Stimulated activated CD8-positive, alpha-beta memory T cell treated with anti-CD3 and anti-CD28 coated beads, Interleukin-4, amount 100 ng/mL, for 48 hours (primary cell): ENCODE data around the gene FCHSD2.
"Not testable (repeated sequence)": the region's sequence is repeated elsewhere in the genome, so short reads cannot be mapped to it uniquely, and the experiment has no call there.

Source experiments
- DNase-seq: peaks from one replicate; pipeline ENCODE4 v3.0.0-alpha.2; 2020

Gene FCHSD2

DNA sequence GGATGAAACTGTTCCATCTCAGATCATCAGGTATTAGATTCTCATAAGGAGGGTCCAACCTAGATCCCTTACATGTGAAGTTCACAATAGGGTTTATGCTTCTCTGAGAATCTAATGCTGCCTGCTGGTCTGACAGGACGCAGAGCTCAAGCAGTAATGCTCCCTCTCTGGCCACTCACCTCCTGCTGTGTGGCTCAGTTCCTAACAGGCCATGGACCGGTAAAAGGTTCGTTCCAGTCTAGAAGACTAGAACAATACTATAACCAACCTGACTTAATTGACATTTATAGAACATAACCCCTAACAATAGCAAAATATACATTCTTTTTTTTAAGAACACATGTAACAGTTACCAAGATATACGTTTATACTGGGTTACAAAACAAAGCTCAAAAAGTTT is 282.1 kb downstream of the FCHSD2 start:
- DNase-seq, result no peak

DNA sequence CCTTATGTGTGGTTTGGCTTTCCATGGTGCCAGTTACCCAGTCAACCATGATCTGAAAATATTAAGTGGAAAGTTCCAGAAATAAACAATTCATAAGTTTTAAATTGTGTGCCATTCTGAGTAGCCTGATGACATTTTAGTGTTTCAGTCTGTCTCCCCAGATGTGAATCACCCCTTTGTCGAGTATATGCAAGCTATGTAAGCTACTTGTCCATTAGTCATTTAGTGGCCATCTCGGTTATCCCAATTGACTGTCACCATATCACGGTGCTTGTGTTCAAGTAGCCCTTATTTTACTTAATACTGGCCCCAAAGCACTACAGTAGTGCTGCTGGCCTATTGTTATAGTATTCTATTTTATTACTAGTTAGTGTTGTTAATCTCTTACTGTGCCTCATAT is 283.0 kb downstream of the FCHSD2 start:
- DNase-seq, result no peak

DNA sequence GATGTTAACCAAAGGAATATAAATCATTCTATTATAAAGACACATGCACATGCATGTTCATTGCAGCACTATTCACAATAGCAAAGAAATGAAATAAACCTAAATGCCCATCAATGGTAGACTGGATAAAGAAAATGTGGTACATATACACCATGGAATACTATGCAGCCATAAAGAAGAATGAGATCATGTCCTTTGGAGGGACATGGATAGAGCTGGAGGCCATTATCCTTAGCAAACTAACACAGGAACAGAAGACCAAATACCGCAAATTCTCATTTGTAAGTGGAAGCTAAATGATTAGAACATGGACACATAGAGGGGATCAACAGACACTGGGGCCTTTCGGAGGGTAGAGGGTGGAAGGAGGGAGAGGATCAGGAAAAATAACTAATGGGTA is 283.9 kb downstream of the FCHSD2 start:
- DNase-seq, result not testable (repeated sequence)

DNA sequence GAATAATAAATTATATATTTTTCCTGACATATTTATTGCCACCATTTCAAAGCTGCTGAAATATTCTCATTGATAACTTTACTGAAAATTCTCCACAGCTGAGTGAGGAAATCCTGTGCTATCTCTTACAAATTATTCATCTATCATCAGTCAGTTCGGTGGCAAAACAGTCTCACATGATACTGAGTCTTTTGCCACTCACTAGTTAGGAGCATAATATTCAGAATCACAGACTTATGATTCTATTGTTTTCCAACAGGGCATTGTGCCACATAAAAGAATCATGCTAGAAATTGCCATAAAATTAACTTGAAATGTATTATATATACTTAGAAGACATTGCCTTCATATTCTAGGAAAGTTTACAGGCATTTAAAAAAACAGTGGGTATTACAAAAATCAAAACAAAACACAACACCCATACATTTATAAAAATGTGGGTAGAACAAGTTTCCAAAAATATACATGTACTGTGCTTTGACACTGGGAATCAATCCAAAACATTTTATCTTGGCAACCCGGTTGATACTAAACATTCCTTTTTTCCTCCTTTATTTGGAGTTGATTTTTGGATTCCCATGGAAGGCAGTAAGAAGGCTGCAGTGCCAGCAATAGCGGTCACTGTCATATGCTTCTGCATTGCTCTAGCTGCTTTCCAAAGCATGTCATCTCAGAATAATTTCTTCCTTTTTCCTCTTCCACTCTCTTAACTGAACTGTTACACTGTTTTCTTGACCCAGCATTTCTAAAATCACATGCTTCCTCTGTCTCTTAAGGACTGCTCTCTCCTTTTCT is 285.4 kb downstream of the FCHSD2 start:
- no peak for DNase-seq

DNA sequence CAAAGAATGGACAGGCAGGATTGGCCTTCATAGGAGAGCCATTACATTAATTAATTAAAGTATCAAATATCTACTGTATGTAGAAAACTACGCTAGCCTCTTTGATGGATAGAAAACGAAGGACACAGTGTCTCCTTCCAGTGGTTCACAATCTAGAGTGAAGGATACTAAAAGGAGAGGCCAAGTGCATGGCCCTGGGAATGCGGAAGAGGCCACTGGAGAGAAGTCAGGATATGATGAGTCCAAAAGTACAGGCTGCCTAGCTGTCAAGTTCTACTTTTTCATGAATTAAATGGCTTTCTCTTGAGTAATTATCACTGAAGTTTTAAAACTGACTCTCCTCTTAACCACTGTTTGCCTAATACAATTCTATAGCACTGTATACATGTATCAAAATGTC is 286.1 kb downstream of the FCHSD2 start:
- no peak for DNase-seq

DNA sequence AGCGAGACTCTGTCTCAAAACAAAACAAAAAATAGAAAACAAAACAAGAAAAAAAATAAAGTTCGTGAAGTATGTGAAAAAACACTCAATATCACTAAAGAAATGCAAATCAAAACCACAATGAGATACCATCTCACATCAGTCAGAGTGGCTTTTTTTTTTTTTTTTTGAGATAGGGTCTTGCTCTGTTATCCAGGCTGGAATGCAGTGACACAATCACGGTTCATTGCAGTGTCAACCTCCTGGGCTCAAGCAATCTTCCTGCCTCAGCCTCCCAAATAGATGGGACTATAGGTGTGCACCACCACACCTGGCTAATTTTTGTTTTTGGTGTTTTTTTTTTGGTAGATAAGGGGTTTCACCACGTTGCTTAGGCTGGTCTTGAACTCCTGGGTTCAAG is 290.4 kb downstream of the FCHSD2 start:
- DNase-seq, result no peak

DNA sequence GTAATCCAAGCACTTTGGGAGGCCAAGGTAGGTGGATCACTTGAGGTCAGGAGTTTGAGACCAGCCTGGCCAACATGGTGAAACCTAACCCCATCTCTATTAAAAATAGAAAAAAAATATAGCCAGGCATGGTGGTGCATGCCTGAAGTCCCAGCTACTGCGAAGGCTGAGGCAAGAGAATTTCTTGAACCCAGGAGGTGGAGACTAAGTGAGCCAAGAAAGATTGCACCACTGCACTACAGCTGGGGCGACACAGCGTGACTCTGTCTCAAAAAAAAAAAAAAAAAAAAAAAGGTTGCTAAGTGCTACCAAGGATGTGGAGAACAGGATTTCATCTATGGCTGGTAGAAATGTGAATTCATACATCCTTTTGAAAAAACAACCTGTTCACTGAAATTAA is 291.3 kb downstream of the FCHSD2 start:
- no peak for DNase-seq

DNA sequence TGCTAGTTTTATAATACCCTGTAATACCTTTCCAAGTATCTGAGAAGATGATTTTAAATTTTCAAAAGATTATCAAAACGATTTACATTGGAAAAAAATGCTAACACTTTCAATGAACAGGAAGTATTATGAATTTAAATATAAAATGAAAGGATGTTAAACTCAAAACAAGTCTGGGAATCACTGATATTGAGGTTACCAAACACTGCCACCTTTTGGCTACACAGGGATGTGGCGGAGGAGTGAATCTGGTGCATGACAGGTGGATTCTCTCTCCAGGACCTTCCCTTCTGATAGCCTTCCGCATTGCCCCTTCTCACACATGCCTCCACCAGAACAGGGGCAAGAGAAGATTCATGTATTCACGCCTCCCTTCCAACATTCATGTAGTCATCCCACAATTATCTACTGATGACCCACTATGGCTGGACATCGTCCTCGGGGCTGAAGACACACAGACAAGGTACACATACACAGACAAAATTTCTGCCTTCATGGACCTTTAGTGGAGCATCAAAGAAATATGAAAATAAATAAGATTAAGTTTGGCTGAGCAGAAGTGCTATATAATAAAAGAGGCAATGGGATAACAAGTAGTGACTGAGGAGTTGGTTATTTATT is 293.2 kb downstream of the FCHSD2 start:
- DNase-seq, result no peak

DNA sequence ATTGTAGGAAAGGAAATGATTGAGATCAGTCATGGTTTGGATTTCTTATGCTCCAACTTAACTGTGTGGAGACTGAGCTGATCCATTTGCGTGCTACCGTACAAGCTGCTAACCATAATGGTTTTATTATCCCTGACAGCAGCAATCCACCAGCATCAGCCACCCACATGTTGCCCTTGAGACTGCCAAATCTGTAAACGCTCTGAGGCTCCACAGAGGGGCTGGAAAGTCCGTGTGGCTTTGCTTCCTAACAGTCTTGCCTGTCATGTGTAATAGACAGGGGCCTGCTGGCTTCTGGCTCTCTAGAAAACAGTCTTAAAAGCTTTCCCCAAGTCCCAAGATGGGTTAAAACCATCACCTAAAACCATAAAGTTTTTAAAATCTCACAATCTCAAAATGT is 297.8 kb downstream of the FCHSD2 start:
- no peak for DNase-seq

DNA sequence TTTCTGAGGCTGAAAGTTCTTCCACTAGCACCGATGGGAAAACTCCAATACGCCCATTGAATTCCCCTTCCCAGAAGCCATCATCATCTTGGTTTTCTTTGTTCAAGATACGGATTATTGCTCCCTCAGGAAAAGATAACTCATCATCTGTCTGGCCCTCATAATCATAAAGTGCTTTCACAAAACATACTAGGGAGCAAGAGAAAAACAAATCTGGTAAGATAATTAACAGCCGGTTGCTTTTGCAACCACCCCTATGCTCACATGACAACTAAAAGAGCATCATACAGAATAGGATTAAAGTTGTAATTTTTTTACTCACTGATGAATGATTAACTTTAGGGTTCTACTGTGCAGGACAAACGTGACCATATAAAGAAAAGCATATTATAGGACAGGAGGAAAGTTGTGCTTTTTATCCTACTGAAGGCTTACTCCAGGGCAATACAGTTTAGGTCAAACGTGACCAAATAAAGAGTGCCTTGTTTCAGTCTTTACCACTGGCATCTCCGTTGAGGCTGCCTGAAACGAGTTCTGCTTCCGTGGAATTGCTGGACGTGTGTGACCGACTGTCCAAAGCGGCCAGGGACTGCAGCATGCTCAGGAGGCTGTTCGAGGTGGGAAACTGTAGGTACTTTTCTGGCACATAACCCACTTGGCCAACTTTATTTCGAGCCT is 299.3 kb downstream of the FCHSD2 start:
- DNase-seq, result no peak

DNA sequence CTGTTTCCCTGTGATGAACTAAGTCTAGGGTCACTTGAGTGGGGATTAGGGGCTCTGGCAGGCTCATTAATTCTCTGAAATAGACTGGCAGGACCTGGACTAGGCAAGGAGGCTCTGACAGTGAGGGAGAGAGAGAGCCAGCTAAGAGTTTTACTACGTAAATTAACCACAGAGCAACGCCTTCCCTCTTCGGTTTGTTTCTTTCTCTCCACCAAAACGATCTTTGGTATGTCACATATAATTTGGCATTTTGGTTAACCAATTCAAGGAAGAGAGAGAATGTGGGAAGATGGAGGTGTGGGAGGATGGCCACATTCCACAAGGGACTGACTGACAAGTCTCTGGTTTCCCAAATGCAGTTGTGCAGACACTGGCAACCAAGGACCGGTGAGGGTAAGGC is 300.0 kb downstream of the FCHSD2 start:
- DNase-seq, result no peak

DNA sequence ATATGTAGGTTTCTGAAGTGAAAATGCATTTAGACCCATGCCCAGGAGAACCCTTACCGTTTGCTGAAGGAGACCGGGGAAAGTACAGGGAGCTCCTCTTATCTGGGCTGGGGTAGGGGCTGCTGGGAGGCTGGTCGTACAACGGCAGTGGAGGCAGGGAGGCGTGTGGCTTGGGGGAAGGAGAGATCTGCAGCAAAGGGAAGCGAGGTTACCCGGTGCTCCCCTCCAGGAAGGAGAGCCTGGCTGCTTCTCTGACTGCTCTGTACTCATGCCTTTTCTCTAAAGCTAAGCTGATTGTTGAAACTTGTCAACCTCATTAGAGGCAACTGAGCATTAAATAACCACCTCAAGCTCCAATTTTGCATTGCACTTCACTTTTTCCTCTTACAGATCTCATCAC is 300.7 kb downstream of the FCHSD2 start:
- no peak for DNase-seq

DNA sequence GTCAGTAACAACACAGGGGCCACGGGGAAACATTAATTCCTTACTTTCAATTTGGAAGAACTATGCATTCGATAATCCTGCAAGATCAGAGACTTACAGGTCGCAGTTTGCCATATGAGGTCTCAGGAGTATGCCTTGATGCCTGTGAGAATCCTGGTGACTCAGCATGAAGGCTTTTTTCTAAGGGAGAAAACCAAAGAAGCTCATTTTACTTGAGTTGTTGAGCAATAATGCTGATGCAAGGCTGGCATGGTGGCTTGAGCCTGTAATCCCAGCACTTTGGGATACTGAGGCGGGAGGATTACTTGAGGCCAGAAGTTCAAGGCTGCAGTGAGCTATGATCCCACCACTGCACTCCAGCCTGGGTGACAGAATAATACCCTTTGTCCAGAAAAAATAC is 301.3 kb downstream of the FCHSD2 start:
- no peak for DNase-seq

DNA sequence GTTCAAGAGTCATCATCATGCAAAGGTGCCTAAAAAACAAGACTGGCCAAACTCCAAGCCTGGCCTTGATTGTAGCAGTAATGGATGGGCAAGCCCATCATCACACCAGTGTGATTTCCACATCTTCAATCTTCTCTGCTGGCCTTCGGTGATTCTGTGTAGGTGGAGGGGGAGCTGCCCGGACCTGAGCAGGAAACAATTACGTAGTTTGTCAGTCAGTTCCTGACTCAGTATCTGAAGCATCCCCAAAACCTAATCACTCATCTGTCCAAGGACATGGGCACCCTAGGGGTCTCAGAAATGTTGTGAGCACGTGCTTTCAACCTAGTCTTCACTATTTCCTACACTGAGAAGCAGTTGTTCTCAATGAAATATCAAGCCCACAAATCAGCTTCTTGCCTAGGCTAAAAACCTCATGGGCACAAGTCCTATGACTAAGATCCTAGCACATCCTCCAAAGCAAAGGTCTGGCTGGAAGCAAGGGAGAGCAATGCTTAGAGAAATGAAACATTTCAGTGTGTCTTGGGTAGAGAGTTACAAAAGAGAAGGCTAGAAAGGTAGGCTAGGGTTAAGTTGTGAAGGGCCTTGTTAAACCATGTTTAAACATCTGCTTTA is 303.3 kb downstream of the FCHSD2 start:
- DNase-seq, result no peak

DNA sequence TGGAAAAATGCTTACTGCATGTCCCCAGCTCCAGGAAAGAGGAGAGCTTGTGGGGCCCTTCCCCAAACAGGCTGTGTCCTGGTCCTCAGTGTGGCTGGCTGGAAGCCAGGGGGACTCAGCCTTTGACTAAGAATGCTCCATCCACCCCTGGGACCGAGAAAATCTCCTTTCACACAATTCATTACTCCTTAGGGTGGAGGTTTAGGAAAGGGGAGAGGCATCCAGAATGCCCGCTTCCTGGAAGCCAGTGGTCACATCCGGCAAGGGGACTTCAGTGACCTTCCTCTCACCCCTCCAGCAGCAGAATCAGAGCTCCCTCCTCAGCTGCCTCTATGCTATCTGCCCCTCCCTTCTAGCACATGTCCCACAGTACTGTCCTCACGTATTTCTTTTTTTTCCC is 306.0 kb downstream of the FCHSD2 start:
- no peak for DNase-seq

DNA sequence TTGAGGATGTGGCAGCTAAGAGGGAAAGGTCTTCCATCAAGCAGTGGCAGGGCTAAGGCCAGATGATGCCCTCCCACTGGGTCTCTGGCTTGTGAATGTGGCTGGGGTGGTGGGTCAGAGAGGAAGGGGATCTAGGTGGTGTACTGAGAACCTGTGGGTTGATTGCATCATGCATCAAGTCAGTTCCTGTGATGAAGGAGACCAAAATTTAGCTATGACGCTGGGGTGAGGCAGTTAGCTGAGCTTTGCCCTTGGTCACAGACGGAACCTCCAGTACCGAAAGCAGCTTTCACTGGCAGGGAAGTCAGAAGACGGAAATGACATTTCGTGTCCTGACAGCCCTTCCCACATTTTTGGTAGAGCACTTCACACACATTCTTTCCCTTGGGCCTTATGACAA is 307.2 kb downstream of the FCHSD2 start:
- DNase-seq, result no peak

DNA sequence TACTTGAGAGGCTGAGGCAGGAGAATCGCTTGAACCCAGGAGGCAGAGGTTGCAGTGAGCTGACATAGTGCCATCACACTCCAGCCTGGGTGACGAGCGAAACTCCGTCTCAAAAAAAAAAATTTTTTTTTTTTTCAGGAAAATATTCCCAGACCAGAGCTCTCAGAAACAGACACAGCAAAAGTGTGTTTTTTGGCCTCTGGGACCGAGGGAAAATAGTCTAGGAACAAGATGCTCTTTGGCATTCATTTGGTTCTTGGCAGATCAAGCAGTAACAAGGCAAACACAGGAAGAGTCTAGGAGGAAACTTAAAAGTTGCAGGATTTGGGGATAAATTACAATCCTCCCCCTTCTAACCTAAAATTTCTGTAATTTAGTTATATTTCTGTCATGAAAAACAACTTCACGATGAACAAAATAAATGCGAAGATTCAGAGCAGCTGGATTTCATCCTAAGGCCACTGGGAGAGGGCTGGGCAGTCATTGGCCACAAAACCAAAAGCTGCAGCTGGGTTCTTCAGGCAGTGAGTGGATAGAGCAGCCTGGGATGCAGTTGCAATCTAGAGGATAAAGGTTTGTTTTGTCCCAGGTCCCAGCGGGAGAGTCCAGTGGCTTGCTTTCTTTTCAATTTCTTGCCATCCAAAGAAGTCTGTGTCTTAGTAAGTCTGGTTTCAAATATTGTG is 308.2 kb downstream of the FCHSD2 start:
- no peak for DNase-seq

DNA sequence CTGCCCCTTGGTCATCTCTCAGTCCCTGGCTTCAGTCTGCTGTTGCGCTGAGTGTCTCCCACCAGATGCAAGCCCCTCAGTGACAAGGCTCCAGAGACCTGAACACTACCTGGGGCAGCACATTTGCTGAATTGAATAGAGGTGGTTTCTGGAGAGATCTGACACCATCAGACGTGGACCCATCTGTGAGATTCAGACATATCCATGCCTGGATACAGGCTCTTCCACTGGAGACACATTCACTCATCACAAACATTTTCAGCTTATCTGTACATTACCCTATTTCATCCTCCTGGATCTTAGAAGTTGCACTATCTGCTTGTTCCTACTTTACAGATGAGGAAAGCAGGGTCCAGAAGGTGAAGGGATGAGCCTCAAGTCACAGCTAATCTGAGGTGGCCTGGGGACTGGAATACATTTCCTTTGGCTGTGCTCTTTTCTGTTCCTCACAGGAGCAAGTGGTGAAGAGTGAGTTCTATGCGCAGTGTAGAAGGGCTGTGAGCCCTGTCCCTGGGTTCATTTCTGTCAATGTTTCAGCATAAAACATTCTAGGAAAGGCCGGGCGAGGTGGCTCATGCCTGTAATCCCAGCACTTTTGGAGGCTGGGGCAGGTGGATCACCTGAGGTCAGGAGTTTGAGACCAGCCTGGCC is 308.9 kb downstream of the FCHSD2 start:
- no peak for DNase-seq

DNA sequence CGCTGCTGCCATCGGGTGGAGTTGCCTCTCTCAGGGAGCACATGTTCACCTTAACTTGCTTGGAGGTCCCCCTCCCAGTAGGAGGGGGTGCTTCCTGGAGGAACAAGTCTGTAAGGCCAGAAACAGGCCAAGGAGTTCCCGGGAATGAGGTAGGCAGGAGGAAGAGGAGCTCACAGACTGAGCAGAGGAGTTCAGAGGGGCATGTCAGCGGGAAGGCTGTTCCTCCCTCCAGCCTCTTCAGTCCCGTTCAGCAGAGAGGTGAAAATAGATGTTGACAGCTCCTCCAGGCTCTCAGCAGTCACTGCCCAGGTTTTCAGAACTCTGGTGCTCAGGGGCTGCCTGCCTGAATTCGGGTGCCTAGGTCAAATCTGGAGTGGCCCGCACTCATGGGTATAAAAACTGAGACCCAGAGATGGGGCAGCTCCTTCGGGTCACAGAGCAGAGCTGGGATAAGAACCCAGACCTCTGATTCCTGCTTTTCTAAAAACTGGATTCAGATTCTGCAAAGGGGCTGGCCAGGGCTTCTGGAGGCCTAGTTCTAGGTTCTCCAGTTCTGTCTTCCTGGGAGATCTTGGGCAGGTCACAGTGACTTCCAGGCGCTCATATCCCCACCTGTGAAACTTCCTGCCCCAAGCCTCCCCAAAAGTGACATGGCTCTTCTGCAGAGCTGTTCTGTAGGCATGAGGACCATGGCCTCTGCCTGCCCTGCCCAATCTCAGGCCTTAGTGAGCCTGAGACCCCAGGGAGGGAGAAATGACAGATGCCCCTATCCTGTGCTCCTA is 309.6 kb downstream of the FCHSD2 start:
- DNase-seq, result no peak

DNA sequence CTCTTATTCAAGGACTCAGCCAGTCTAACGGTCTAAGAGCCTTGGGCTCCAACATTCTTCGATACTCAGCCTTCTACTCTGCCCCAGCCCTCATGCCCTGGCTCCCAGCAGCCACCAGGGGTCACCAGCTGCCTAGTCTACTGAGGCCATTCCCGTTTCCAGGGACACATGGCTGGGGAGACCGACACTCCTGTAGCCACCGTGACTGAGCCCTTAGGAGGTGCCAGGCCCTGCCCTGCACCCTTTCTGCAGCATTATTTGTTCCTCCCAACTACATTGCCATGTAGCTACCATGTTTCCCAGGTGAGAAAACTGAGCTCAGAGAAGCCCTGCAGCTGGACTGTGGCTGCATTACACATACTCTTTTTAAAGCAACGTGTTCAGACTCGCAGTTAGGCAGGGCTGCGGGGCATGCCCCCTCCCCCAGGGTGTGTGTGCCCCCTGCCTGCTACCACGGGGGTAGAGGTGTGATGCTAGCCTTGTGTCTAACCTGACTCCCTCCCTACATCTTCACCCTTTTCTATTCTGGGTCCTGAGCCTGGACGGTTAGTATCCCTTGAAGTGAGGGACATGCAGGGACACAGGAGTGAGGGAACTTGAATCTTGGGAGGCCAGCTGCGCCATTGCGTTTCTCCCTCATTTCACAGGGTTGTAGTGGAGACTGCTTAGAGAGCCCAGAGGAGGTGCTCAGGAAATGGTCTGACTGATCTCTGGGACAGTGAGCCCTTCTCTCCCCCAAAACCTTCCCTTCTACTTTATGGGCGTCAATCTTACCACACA is 310.4 kb downstream of the FCHSD2 start:
- peak; percentile 74 for DNase-seq
